Mesendoderm (in vitro differentiated cells): ENCODE results near the gene FFAR2.
"Not testable (repeated sequence)": the region's sequence is repeated elsewhere in the genome, so short reads cannot be mapped to it uniquely, and the experiment has no call there.

Experiments
- DNase-seq: peaks from one replicate; pipeline ENCODE4 v3.0.0; 2013
- H2AK5ac ChIP-seq: 2 replicates; pipeline ENCODE4 v1.6.1; 2013; ENCODE audit warnings: low read length, inconsistent platforms
- H2BK120ac ChIP-seq: 2 replicates; pipeline ENCODE4 v1.6.1; 2013; ENCODE audit warnings: low read depth, mild to moderate bottlenecking, low read length, moderate library complexity, mixed read lengths
- H2BK15ac ChIP-seq: replicated peaks from 2 replicates; pipeline ENCODE4 v1.6.1; 2013; ENCODE audit warnings: low read depth, mild to moderate bottlenecking, moderate library complexity
- H2BK5ac ChIP-seq: 2 replicates; pipeline ENCODE4 v1.6.1; 2013; ENCODE audit warnings: low read length, inconsistent platforms
- H3K18ac ChIP-seq: 2 replicates; pipeline ENCODE4 v1.6.1; 2013; ENCODE audit warnings: mild to moderate bottlenecking, low read length, mixed read lengths
- H3K23ac ChIP-seq: one replicate; pipeline ENCODE4 v1.6.1; 2013; ENCODE audit warnings: low read length
- H3K27ac ChIP-seq: 2 replicates; pipeline ENCODE4 v1.5.1; 2013; ENCODE audit warnings: low read depth, mild to moderate bottlenecking, inconsistent platforms, low read length, moderate library complexity
- H3K27me3 ChIP-seq: 2 replicates; pipeline ENCODE4 v1.6.1; 2013; ENCODE audit warnings: low read length, control low read depth, mild to moderate bottlenecking, inconsistent platforms; ENCODE audit not compliant: insufficient read depth, poor library complexity
- H3K36me3 ChIP-seq: 2 replicates; pipeline ENCODE4 v1.6.1; 2013; ENCODE audit warnings: low read length, inconsistent platforms; ENCODE audit not compliant: control insufficient read depth, insufficient read depth
- H3K4ac ChIP-seq: one replicate; pipeline ENCODE4 v1.6.1; 2013; ENCODE audit warnings: low read depth, mild to moderate bottlenecking, low read length, moderate library complexity
- H3K4me1 ChIP-seq: 2 replicates; pipeline ENCODE4 v1.6.1; 2013; ENCODE audit warnings: low read depth, low read length, inconsistent platforms; ENCODE audit not compliant: control insufficient read depth
- H3K4me2 ChIP-seq: 2 replicates; pipeline ENCODE4 v1.6.1; 2013; ENCODE audit warnings: low read length
- H3K4me3 ChIP-seq: 2 replicates; pipeline ENCODE4 v1.5.1; 2013; ENCODE audit warnings: mild to moderate bottlenecking, low read length
- H3K56ac ChIP-seq: one replicate; pipeline ENCODE4 v1.6.1; 2013; ENCODE audit warnings: low read length
- H3K79me1 ChIP-seq: 2 replicates; pipeline ENCODE4 v1.6.1; 2013; ENCODE audit warnings: low read length, inconsistent platforms
- H3K79me2 ChIP-seq: 2 replicates; pipeline ENCODE4 v1.6.1; 2013; ENCODE audit warnings: mild to moderate bottlenecking, low read length; ENCODE audit not compliant: control insufficient read depth, insufficient read depth
- H3K9ac ChIP-seq: 2 replicates; pipeline ENCODE4 v1.6.1; 2013; ENCODE audit warnings: low read length, inconsistent platforms
- H4K5ac ChIP-seq: one replicate; pipeline ENCODE4 v1.6.1; 2013; ENCODE audit warnings: low read length
- H4K8ac ChIP-seq: one replicate; pipeline ENCODE4 v1.6.1; 2013; ENCODE audit warnings: low read depth, mild to moderate bottlenecking, control low read depth, low read length, moderate library complexity
- WGBS: extraction: QIAGEN DNeasy Blood & Tissue Kit; methylation state at CpG from one replicate; pipeline ENCODE4 v1.1.7; 2013; ENCODE audit warnings: low lambda C conversion rate, missing lambda C conversion rate; ENCODE audit not compliant: insufficient coverage; ENCODE audit errors: extremely low coverage; 5-methylcytosine and 5-hydroxymethylcytosine counted together

The FFAR2 gene

DNA sequence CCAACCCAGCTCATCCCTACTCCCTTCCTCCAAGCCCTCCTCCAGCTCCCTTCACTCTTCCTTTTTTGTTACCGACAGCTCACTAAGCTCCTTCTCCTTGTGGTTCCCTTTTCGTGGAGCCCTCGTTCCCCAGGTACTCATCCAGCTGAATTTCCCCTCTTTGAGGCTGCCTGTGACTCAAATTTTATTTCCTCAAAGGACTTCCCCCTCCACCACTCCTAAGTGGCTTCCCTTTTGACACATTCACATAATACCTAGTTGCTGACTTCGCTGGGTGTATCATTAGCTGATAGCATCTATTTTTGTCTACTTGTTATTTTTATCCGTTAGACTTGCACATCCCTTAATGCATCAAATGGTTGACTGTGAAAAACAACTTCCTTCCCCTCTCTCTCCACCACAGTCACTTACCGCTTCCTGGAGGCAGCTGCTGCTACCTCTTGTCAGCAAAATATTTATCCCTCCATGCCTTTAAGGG lies 14.5 kb downstream of the FFAR2 start:
- WGBS = no CpG with 5 or more reads among the region's 6 CpGs
- no peak overlapping the region for H2BK5ac ChIP-seq

GRCh38 chr19:35462956-35463355 lies 14.9 kb downstream of the FFAR2 start:
- H2BK120ac ChIP-seq, H3K27ac ChIP-seq, H3K4me1 ChIP-seq, DNase-seq, H3K4ac ChIP-seq, H2BK5ac ChIP-seq, H2BK15ac ChIP-seq, H3K56ac ChIP-seq, H3K9ac ChIP-seq, H3K79me1 ChIP-seq, H3K27me3 ChIP-seq, H4K5ac ChIP-seq, H3K79me2 ChIP-seq, H3K36me3 ChIP-seq, H3K18ac ChIP-seq, H4K8ac ChIP-seq, H3K23ac ChIP-seq, H3K4me3 ChIP-seq, H2AK5ac ChIP-seq, H3K4me2 ChIP-seq: not testable (repeated sequence)
- WGBS = no CpG with 5 or more reads among the region's 7 CpGs

More for the DNA sequence above, 14.5 kb downstream of the FFAR2 start:
- no peak overlapping the region for H3K4me2 ChIP-seq
- H3K56ac ChIP-seq = no peak overlapping the region
- H3K36me3 ChIP-seq = no peaks in the 10 kb centered on the region
- no peaks in the 10 kb centered on the region for H3K79me2 ChIP-seq
- no peak overlapping the region for H2AK5ac ChIP-seq
- H2BK120ac ChIP-seq = no peak overlapping the region
- no peak overlapping the region for H4K8ac ChIP-seq
- H3K23ac ChIP-seq = no peak overlapping the region
- no peak overlapping the region for H2BK15ac ChIP-seq
- no peak overlapping the region for H3K4me3 ChIP-seq
- no peaks in the 10 kb centered on the region for H3K79me1 ChIP-seq
- H3K27ac ChIP-seq = no peak overlapping the region
- no peak overlapping the region for H4K5ac ChIP-seq
- no peak overlapping the region for H3K18ac ChIP-seq
- DNase-seq = no peak
- H3K9ac ChIP-seq = no peak overlapping the region
- H3K4ac ChIP-seq = no peak overlapping the region
- no peaks in the 10 kb centered on the region for H3K27me3 ChIP-seq
- no peaks in the 10 kb centered on the region for H3K4me1 ChIP-seq

DNA sequence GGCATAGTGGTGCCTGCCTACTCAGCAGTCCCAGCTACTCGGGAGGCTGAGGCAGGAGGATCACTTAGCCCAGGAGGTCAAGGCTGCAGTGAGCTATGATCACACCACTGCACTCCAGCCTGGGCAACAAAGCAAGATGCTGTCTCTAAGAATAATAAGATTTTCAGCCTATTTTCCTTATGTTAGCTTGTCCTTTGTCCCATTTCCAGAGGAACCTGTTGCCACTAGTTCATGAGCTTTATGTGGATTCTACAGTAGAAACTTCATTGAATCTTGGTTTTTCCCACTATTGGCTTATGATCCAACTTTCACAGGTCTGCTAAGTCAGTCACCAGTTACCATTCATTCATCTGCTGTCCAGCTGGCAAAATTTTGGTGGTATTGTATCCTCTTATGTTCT lies 18.2 kb downstream of the FFAR2 start:
- Histone ChIP-seq H3K9ac (no peak overlapping the region), H2BK15ac (no peak overlapping the region), H3K36me3 (no peaks in the 10 kb centered on the region), H3K4me3 (no peak overlapping the region), H3K27ac (no peak overlapping the region), H3K23ac (no peak overlapping the region), H2BK120ac (no peak overlapping the region), H3K4ac (no peak overlapping the region), H3K18ac (no peak overlapping the region), H3K27me3 (no peaks in the 10 kb centered on the region), H2BK5ac (no peak overlapping the region), H2AK5ac (no peak overlapping the region), H3K4me1 (peaks cover 8% of the 10 kb centered on the region), H3K56ac (no peak overlapping the region), H3K79me1 (no peaks in the 10 kb centered on the region), H4K5ac (no peak overlapping the region), H4K8ac (no peak overlapping the region), H3K4me2 (no peak overlapping the region), H3K79me2 (no peaks in the 10 kb centered on the region)
- WGBS = no CpG with 5 or more reads among the region's 1 CpG
- no peak for DNase-seq

DNA sequence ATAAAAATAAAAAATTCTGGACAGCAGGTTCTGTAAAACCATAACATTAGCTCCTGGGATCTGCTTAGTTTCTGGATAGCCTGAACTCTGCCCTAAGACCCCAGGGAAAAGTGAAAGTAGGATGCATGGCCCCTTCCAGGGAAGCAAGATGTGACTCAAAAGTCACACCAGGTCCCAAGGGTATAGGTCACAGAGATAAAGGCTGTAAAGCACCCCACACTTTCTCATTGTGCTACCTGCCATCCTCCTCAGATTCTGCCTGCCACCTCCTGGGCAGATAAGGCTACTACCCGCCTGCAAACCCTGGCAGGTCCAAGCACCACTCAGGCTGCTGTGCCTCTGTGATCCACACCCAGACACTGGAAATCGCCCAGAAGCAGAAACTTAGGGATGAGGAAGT lies 20.6 kb downstream of the FFAR2 start:
- peak; percentile 81 for DNase-seq
- no CpG with 5 or more reads among the region's 2 CpGs for WGBS
- H3K4ac ChIP-seq = no peak overlapping the region

GRCh38 chr19:35470128-35470527 lies 22.1 kb downstream of the FFAR2 start:
- peak overlapping the region; percentile 52 for H2BK120ac ChIP-seq
- H3K4me2 ChIP-seq = no peak overlapping the region
- peak overlapping the region; percentile 93 for H2AK5ac ChIP-seq
- no peaks in the 10 kb centered on the region for H3K36me3 ChIP-seq
- H3K56ac ChIP-seq = peak overlapping the region; percentile 87
- peak overlapping the region; percentile 45 for H3K23ac ChIP-seq
- peak overlapping the region; percentile 62 for H3K4ac ChIP-seq
- H3K4me3 ChIP-seq = no peak overlapping the region
- WGBS = no CpG with 5 or more reads among the region's 7 CpGs
- peak overlapping the region; percentile 35 for H3K9ac ChIP-seq
- H2BK5ac ChIP-seq = peak overlapping the region; percentile 100
- no peak for DNase-seq
- no peaks in the 10 kb centered on the region for H3K27me3 ChIP-seq
- no peaks in the 10 kb centered on the region for H3K79me2 ChIP-seq
- no peak overlapping the region for H2BK15ac ChIP-seq
- no peak overlapping the region for H4K8ac ChIP-seq
- peak overlapping the region; percentile 85 for H3K27ac ChIP-seq
- peak overlapping the region; percentile 92 for H4K5ac ChIP-seq
- H3K18ac ChIP-seq = peak overlapping the region; percentile 94
- no peaks in the 10 kb centered on the region for H3K79me1 ChIP-seq
- peaks cover 12% of the 10 kb centered on the region for H3K4me1 ChIP-seq

More for the DNA sequence above, 20.6 kb downstream of the FFAR2 start:
- Histone ChIP-seq H2BK5ac (no peak overlapping the region), H3K56ac (no peak overlapping the region), H3K4me3 (no peak overlapping the region), H3K27me3 (no peaks in the 10 kb centered on the region), H4K8ac (no peak overlapping the region), H3K79me1 (no peaks in the 10 kb centered on the region), H3K79me2 (no peaks in the 10 kb centered on the region), H3K23ac (no peak overlapping the region), H3K4me2 (no peak overlapping the region), H3K36me3 (no peaks in the 10 kb centered on the region), H2BK120ac (no peak overlapping the region), H3K18ac (peak overlapping the region; percentile 54), H3K9ac (no peak overlapping the region), H2BK15ac (no peak overlapping the region), H4K5ac (no peak overlapping the region), H3K4me1 (peaks cover 12% of the 10 kb centered on the region), H2AK5ac (no peak overlapping the region), H3K27ac (no peak overlapping the region)

GRCh38 chr19:35471075-35471474 lies 23.0 kb downstream of the FFAR2 start:
- not testable (repeated sequence) for H2AK5ac ChIP-seq, H4K5ac ChIP-seq, H3K79me2 ChIP-seq, H2BK120ac ChIP-seq, H3K23ac ChIP-seq, H4K8ac ChIP-seq, H3K27me3 ChIP-seq, H3K79me1 ChIP-seq, H3K9ac ChIP-seq, H3K4me2 ChIP-seq, H3K36me3 ChIP-seq, H2BK15ac ChIP-seq, H3K4me3 ChIP-seq, H3K18ac ChIP-seq
- peak overlapping the region; percentile 49 for H3K4ac ChIP-seq
- no CpG with 5 or more reads among the region's 4 CpGs for WGBS
- H3K4me1 ChIP-seq = peaks cover 15% of the 10 kb centered on the region
- DNase-seq = peak; percentile 67
- peak overlapping the region; percentile 92 for H3K27ac ChIP-seq
- peak overlapping the region; percentile 76 for H2BK5ac ChIP-seq
- peak overlapping the region; percentile 90 for H3K56ac ChIP-seq
